ENCODE measurements around the gene DPH5.

DPH5 gene

DNA sequence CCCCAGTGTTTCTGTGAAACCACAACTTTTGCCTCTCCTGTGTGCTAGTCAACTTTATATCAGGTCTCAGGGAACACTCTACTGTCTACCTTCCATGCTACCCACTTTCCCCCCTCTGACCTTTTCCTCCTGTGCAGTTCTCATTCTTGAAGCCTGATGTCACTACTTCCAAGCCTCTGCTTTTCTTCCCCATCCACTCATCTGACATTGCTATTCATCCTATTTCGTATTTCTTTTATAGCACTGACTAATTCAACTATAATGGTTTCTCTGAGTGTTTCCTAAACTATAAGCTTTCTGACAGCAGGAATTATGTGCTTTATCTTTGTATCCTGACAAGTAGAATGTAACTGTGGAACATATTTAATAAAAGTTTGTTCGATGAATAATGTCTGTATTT lies 18.2 kb upstream of the DPH5 start:
- ATAC-seq (ENCODE audit: low read depth) (peak; percentile 72; the same call in 1 of the 3 replicates), DNase-seq (ENCODE audit: low spot score) (no peak)
- no peaks in the 10 kb centered on the region for H3K27me3 ChIP-seq (ENCODE audit: insufficient read depth, poor library complexity, severe bottlenecking)
- peaks cover 10% of the 10 kb centered on the region for H3K9me3 ChIP-seq (ENCODE audit: severe bottlenecking)
- no peak overlapping the region for H3K4me3 ChIP-seq (ENCODE audit: severe bottlenecking)
- H3K36me3 ChIP-seq (ENCODE audit: low read depth): peaks cover 34% of the 10 kb centered on the region
- H3K4me1 ChIP-seq (ENCODE audit: insufficient read depth, poor library complexity, severe bottlenecking): no peaks in the 10 kb centered on the region
- no peak overlapping the region for H3K27ac ChIP-seq (ENCODE audit: poor library complexity, severe bottlenecking)
- TF ChIP-seq CTCF (IDR thresholded peaks at IDR 0.05; ENCODE audit: poor library complexity, severe bottlenecking): peak; percentile 46

- H3K9me3 ChIP-seq (ENCODE audit: severe bottlenecking): peaks cover 10% of the 10 kb centered on the region
- H3K27ac ChIP-seq (ENCODE audit: poor library complexity, severe bottlenecking): no peak overlapping the region
- ATAC-seq (ENCODE audit: low read depth) (no peak), DNase-seq (ENCODE audit: low spot score) (no peak)
- TF ChIP-seq CTCF (IDR thresholded peaks at IDR 0.05; ENCODE audit: poor library complexity, severe bottlenecking): no peak
- H3K4me3 ChIP-seq (ENCODE audit: severe bottlenecking): no peak overlapping the region
- H3K27me3 ChIP-seq (ENCODE audit: insufficient read depth, poor library complexity, severe bottlenecking): no peaks in the 10 kb centered on the region
- H3K36me3 ChIP-seq (ENCODE audit: low read depth): peaks cover 38% of the 10 kb centered on the region
- no peaks in the 10 kb centered on the region for H3K4me1 ChIP-seq (ENCODE audit: insufficient read depth, poor library complexity, severe bottlenecking)
Measured at GRCh38 chr1:101041300-101041699, 15.7 kb upstream of the DPH5 start.

DNA sequence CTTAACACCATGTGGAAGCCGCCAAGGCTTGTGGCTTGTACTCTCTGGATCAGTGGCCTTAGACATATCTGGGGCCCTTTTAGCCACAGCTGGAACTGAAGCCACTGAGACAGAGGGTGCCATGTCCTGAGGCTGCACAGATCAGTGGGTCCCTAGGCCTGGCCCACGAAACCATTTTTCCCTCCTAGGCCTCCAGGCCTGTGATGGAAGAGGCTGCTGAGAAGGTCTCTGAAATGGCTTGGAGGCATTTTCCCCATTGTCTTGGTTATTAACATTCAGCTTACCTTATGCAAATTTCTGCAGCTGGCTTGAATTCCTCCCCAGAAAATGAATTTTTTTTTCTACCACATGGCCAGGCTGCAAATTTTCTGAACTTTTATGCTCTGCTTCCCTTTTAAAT lies 15.1 kb upstream of the DPH5 start:
- Histone ChIP-seq H3K9me3 (ENCODE audit: severe bottlenecking) (peaks cover 10% of the 10 kb centered on the region), H3K36me3 (ENCODE audit: low read depth) (peaks cover 38% of the 10 kb centered on the region), H3K4me3 (ENCODE audit: severe bottlenecking) (no peak overlapping the region), H3K27ac (ENCODE audit: poor library complexity, severe bottlenecking) (no peak overlapping the region), H3K27me3 (ENCODE audit: insufficient read depth, poor library complexity, severe bottlenecking) (no peaks in the 10 kb centered on the region), H3K4me1 (ENCODE audit: insufficient read depth, poor library complexity, severe bottlenecking) (no peaks in the 10 kb centered on the region)
- no peak for TF ChIP-seq CTCF (IDR thresholded peaks at IDR 0.05; ENCODE audit: poor library complexity, severe bottlenecking)
- ATAC-seq (ENCODE audit: low read depth): no peak
- DNase-seq (ENCODE audit: low spot score): no peak

DNA sequence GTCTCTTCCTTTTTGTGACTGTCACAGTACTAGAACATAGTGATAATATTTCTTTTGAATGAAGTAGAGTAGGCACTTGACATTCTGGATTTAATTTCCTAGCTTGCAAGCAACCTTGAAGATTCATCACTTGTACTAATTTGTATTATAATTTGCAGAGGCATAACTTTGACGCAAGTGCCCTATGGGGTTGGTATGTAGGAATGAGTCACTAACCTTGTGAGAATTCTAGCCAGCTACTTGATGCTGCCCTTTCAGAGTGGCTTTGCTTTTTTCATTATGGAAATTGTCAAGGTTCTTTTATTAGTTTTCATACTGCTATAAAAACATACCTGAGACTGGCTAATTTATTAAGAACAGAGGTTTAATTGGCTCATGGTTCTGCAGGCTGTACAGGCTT lies 13.7 kb upstream of the DPH5 start:
- Histone ChIP-seq H3K36me3 (ENCODE audit: low read depth) (peaks cover 35% of the 10 kb centered on the region), H3K4me1 (ENCODE audit: insufficient read depth, poor library complexity, severe bottlenecking) (no peaks in the 10 kb centered on the region), H3K4me3 (ENCODE audit: severe bottlenecking) (no peak overlapping the region), H3K27ac (ENCODE audit: poor library complexity, severe bottlenecking) (no peak overlapping the region), H3K27me3 (ENCODE audit: insufficient read depth, poor library complexity, severe bottlenecking) (no peaks in the 10 kb centered on the region), H3K9me3 (ENCODE audit: severe bottlenecking) (peaks cover 10% of the 10 kb centered on the region)
- ATAC-seq (ENCODE audit: low read depth): no peak
- DNase-seq (ENCODE audit: low spot score): no peak
- no peak for TF ChIP-seq CTCF (IDR thresholded peaks at IDR 0.05; ENCODE audit: poor library complexity, severe bottlenecking)

DNA sequence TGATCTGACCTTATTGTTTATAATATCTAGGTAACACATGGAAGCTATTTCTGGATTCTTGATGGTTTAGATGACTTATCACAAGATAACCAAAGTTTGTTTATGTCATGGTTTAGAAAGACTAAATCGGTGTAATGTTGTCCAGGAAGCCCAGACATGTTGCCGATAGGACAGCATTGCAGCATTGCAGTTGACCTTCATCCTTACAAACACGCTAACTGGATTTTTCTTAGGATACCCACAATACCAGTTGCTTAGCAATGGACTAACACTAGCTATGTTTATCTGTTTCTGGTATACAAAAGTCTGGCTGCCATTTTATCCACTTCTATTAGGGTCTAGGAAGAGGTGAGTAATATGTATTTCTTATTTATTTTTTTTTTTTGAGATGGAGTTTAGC lies 11.7 kb upstream of the DPH5 start:
- no peak for ATAC-seq (ENCODE audit: low read depth)
- Histone ChIP-seq H3K27me3 (ENCODE audit: insufficient read depth, poor library complexity, severe bottlenecking) (no peaks in the 10 kb centered on the region), H3K36me3 (ENCODE audit: low read depth) (peaks cover 27% of the 10 kb centered on the region), H3K9me3 (ENCODE audit: severe bottlenecking) (peaks cover 10% of the 10 kb centered on the region), H3K27ac (ENCODE audit: poor library complexity, severe bottlenecking) (no peak overlapping the region), H3K4me1 (ENCODE audit: insufficient read depth, poor library complexity, severe bottlenecking) (no peaks in the 10 kb centered on the region), H3K4me3 (ENCODE audit: severe bottlenecking) (no peak overlapping the region)
- no peak for TF ChIP-seq CTCF (IDR thresholded peaks at IDR 0.05; ENCODE audit: poor library complexity, severe bottlenecking)
- no peak for DNase-seq (ENCODE audit: low spot score)

All from RWPE2 (cell line).